ENCODE measurements around the gene SCYGR4. TPM values are rescaled to one million over a fixed set of nuclear protein-coding genes. Genes with fewer than 3 reads are reported as not detected.

The SCYGR4 gene
- total RNA-seq, 1 donor from 2014 or later: not detected

DNA sequence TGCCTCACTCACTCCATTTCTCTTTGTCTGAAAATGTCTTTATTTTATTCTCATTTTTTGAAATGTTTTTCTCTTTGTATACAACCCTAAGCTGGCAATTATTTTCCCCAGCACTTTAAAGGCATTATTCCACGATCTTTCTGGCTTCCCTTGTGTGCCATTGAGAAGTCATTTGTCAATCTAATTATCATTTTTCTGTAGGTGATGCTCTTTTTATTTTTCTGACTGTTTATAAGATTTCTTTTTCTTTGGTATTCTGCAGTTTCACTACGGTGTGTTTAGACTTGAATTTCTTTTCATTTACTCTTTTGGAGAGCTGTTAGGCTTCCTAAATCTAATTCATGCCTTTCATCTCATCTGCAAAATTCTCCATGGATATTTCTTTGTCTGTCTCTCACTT is 8.1 kb downstream of the SCYGR4 start:
- no peak for DNase-seq (ENCODE audit: low read depth)
- TF ChIP-seq, protein P1, sequence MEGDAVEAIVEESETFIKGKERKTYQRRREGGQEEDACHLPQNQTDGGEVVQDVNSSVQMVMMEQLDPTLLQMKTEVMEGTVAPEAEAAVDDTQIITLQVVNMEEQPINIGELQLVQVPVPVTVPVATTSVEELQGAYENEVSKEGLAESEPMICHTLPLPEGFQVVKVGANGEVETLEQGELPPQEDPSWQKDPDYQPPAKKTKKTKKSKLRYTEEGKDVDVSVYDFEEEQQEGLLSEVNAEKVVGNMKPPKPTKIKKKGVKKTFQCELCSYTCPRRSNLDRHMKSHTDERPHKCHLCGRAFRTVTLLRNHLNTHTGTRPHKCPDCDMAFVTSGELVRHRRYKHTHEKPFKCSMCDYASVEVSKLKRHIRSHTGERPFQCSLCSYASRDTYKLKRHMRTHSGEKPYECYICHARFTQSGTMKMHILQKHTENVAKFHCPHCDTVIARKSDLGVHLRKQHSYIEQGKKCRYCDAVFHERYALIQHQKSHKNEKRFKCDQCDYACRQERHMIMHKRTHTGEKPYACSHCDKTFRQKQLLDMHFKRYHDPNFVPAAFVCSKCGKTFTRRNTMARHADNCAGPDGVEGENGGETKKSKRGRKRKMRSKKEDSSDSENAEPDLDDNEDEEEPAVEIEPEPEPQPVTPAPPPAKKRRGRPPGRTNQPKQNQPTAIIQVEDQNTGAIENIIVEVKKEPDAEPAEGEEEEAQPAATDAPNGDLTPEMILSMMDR (conservative IDR thresholded peaks at IDR 0.05; ENCODE audit: low read depth, low read length): no peak
- H3K4me3 ChIP-seq (ENCODE audit: low read depth, low read length): no peak overlapping the region

DNA sequence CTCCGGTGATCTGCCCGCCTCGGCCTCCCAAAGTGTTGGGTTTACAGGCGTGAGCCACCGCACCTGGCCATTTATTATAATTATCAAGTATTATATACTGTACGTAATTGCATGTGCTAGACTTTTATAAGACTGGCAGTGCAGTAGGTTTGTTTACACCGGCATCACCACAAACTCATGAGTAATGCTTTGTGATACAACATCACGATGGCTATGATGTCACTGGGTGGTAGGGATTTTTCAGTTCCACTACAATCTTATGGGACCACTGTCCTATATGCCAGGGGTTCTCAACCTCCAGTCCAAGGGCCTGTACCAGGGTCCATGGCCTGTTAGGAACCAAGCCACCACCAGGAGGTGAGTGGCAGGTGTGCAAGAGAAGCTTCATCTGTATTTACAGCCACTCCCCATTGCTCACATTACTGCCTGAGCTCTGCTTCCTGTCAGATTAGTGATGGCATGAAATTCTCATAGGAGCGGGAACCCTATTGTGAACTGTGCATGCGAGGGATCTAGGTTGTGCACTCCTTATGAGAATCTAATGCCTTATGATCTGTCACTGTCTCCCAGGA is 9.4 kb downstream of the SCYGR4 start:
- TF ChIP-seq, protein P1 (conservative IDR thresholded peaks at IDR 0.05; ENCODE audit: low read depth, low read length): no peak
- no peak overlapping the region for H3K4me3 ChIP-seq (ENCODE audit: low read depth, low read length)
- no peak for DNase-seq (ENCODE audit: low read depth)

DNA sequence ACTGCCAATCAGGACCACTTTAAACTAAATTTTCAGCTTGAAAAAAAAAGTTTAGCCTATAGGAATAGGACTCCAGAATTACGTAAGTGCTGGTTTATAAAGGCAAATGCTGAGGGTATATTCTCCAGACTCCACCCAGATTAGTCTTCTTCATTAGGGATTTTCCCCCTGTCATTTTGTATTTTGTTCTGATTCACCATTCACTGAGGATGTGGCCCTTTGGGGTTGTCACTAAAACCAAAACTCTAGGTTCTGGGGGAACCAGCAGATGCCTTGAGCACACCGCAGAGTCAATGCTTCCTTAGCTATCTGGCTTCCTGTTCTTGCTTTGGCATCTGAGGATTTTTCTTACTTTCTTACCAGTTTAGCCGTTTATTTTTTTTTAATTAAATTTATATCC is 10.5 kb downstream of the SCYGR4 start:
- no peak for DNase-seq (ENCODE audit: low read depth)
- TF ChIP-seq, protein P1 (conservative IDR thresholded peaks at IDR 0.05; ENCODE audit: low read depth, low read length): no peak
- H3K4me3 ChIP-seq (ENCODE audit: low read depth, low read length): no peak overlapping the region

DNA sequence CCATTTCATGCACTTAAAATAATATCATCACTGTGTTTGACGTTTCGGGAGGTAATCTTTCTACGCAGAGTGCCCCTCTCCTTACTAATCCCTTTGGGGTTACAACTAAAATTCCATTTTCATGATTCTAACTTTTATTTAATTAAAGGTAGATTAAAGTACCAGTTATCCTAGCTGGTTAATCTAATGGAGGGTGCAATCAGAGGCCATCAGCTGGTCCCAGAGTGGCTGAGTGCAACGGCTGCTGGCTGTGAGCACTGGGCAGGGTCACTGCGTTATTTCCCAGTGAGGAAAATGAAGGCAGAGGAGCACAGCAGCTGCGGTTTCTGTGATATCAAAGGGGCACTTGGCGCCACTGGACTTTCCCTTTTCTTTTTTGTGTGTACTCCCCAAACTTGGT is 12.1 kb downstream of the SCYGR4 start:
- TF ChIP-seq, protein P1 (conservative IDR thresholded peaks at IDR 0.05; ENCODE audit: low read depth, low read length): no peak
- no peak overlapping the region for H3K4me3 ChIP-seq (ENCODE audit: low read depth, low read length)
- no peak for DNase-seq (ENCODE audit: low read depth)

DNA sequence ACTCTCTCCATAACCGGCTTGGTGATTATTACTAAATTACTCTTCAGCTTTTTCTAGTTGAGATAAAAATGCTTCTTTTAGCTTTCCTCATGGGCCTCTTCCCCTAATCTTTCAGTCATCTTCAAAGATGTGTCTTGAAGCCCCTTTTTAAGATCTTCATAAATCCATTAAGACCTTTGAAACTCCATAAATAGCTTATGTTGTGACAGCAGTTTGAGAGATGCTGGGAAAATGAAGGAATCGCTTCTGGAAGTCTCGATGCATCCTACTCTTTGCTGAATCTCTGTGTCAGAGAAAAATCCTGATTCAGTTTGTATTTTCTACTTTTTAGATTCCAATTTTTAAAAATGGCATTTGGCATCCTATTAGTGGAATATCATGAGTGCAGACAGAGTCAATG is 13.0 kb downstream of the SCYGR4 start:
- no peak for DNase-seq (ENCODE audit: low read depth)
- TF ChIP-seq, protein P1 (conservative IDR thresholded peaks at IDR 0.05; ENCODE audit: low read depth, low read length): no peak

DNA sequence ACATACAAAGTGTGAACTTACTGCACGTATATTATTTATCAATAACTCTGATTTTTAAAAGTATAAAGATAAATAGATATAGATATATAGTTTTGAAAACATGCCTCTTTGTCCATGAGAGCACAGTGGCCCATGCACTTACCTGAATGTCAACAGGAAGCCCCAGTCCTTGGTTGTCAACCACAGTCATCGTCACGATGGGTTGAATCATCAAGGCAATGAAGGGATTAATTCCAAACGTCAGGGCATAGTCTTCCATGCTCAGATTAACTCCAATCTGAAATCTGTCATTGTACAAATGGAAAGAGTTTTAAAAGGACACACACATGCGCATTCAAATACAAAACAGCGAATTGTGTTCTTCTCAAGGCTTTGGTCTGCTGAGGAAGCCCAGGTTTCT is 15.5 kb downstream of the SCYGR4 start:
- no peak for DNase-seq (ENCODE audit: low read depth)
- TF ChIP-seq, protein P1 (conservative IDR thresholded peaks at IDR 0.05; ENCODE audit: low read depth, low read length): no peak
- no peak overlapping the region for H3K4me3 ChIP-seq (ENCODE audit: low read depth, low read length)

More for the DNA sequence above, 13.0 kb downstream of the SCYGR4 start:
- no peak overlapping the region for H3K4me3 ChIP-seq (ENCODE audit: low read depth, low read length)

DNA sequence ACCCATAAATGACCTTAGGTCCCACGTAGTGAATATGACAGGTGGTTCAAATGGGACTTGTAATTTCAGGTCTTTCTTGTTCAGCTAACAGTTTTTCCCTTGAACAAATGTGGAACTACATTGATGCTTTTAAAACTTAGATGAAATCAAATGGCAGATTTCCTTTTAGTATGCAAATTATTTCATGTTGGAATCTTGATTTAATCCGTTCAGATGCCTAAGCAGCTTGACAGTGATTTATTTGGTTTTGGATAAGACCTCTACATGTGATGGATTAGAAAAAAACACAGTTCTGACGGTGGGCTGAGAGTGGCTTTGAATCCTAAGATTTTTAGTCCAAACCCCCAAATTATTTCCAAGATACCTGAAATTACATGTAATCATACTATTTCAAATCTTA is 16.9 kb downstream of the SCYGR4 start:
- no peak for DNase-seq (ENCODE audit: low read depth)
- H3K4me3 ChIP-seq (ENCODE audit: low read depth, low read length): no peak overlapping the region
- TF ChIP-seq, protein P1 (conservative IDR thresholded peaks at IDR 0.05; ENCODE audit: low read depth, low read length): no peak

Data from epithelial cell of proximal tubule (primary cell).